Left ventricle myocardium superior (tissue), 1 donor: Measurements from ENCODE around the gene ITPR3. TPM values are rescaled to one million over a fixed set of nuclear protein-coding genes. Genes with fewer than 3 reads are reported as not detected.

ENCODE experiments used
- ATAC-seq: fragments of 200-7000 bp; cut with Tn5 transposase; one replicate; pipeline ENCODE4 v1.9.1; 2020; ENCODE audit warnings: mild to moderate bottlenecking, moderate library complexity
- DNase-seq: peaks from one replicate; pipeline ENCODE4 v3.0.0-alpha.2; 2020
- intact Hi-C: fragments of 100-400 bp; cut with micrococcal nuclease; formaldehyde crosslinking; loops from one replicate; pipeline ENCODE4 v1.11.0; 2022
- total RNA-seq: library from RNA; stranded (reverse); fragmentation: NEBNext Ultra II Directional; extraction: Animal tissue kit (Norgen Biotek cat#: 25700); gene quantifications from one replicate; pipeline ENCODE4 v1.2.1, GENCODE V29; 2021
- donor health status: DM: no; HTN: yes; CAD: no; lungs with severe emphysema.

Gene ITPR3
- total RNA-seq, 1 donor from 2014 or later: 6.1 TPM

DNA sequence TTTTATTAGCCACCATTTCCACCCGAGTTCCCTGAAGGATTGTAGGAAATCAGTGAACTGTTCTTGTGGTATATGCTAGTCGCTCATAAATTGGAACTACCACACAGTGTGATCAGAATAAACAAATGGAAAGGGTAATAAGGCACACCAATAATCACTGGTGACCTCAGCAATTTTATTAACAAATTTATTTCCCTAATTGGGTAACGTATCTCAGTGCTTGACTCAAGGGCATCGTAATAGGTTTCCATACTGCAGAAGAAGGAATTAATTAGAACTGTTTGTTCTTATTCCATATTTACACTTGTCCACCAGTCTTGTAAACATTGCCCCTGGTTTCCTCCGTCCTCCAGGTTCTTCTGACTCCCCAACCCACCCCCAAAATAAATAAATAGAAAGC is 100.4 kb downstream of the ITPR3 start:
- intact Hi-C loops: no loop called here
- DNase-seq (no peak), ATAC-seq (no peak)

DNA sequence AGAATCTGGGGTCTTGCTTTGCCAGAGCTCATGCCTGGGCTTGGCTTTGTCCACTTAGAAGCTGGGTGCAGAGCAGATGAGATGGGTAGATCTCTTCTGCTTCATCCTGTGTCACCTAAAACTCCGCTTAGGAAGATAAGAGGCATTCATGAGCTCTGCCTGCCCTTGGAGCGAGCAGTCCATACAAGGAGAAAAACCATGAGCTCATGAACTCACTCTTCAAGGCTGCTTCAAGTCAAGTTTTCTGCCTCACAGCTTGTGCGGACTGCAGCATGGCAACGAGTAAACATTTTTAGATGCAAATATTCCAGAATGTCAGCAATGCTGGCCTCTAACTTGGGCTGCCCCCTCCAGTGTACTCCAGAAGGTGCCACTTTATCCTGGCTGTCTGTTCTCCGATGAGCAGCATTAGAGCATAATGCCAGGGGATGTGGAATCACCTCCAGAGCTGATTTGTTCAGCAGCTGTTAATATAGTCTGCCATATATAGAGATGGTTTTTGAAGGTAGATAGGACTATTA is 101.0 kb downstream of the ITPR3 start:
- ATAC-seq (peak; percentile 23), DNase-seq (no peak)
- intact Hi-C loops: no loop called here

DNA sequence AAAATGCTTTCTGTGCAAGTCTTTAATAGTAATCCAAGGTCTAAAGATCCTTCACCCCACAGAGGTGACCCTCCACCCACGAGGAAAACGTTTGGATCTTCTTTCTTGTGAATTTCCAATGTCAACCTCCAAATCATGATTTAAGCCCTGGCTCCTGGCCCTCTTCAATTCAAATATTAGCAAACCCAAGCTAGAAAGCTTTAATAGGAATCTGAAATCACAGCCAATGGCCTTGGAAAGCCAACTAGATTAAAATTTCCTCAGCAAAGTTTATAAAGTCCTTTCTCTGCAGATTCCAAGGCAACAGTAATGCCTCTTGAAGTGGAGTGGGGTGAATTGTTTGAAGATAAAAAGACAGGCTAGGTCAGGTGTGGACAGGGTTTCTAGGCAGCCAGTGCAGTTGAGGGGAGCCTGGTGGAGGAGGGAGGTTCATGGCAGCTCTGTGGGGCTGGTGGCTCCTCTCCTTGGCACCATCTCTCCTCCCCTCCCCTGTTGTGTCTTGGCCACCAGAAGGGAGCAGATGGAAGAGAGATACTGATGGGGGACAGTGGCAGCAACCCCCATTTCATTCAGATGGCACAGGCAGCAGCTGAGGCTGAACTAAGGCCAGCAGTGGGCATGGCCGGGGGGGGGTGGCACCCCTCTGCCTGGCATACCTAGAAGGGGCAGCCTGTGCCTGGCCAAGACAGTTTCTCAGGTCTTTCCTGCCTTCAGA is 102.4 kb downstream of the ITPR3 start:
- intact Hi-C loops: no loop called here
- no peak for DNase-seq
- ATAC-seq: no peak

DNA sequence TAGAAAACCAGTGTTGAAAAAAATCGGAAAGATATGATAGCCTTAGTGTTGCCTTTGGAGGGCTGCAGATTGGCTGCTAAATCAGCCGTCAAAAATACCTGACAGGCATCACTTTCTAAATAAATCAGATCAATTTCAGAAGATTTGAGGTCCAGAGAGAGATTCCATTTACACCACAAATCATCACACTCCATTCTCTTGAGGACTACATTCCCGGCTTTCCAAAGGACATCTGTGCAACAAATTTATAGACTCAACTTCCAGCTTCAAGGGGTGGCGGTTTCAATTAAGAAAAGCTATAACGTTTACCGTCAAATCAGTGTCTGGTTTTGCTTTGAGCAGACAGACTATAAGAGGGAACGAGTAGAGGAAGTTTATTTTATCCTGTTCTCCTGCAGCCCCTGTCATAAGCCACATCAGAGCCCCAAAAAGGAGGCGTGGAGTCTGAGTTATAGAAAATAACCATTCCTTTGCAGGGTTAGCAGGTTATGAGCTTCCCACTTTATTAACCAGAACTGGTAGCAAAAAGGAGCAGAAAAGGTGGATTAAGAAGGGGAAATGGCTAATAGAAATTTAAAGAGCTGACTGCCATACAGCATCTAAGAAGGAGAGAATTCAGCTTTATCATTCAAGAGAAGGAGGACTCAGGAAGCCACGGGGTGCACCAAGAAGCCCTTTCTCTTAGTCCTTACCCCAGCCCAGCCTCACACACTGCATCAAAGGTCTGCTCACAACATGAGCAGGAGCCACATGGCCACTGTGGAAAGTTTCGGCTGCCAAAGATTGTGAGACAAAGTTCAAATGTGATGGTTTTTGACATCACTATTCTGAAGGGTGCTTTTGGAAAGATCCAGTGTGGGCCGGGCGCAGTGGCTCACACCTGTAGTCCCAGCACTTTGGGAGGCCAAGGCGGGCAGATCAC is 103.2 kb downstream of the ITPR3 start:
- DNase-seq (no peak), ATAC-seq (no peak)
- intact Hi-C loops: no loop called here

DNA sequence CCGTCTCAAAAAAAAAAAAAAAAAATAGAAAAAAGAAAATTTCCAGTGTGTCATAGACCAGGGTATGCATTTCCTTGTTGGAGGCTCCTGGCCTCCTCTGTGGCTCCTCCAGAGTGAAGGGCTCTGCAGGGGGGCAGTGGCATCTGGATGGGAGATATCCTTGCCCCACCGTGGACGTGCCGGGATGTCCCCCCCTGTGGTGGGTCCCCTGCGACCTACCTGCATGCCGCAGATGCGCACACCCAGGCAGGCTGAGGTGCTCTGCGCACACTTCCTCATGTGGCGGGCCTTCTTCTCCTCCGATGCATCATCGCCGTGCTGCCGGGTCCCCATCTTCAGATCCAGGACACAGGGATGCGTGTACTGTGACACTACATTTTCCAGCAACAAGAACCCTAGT is 104.1 kb downstream of the ITPR3 start:
- no peak for ATAC-seq
- intact Hi-C loops: no loop called here
- DNase-seq: no peak

DNA sequence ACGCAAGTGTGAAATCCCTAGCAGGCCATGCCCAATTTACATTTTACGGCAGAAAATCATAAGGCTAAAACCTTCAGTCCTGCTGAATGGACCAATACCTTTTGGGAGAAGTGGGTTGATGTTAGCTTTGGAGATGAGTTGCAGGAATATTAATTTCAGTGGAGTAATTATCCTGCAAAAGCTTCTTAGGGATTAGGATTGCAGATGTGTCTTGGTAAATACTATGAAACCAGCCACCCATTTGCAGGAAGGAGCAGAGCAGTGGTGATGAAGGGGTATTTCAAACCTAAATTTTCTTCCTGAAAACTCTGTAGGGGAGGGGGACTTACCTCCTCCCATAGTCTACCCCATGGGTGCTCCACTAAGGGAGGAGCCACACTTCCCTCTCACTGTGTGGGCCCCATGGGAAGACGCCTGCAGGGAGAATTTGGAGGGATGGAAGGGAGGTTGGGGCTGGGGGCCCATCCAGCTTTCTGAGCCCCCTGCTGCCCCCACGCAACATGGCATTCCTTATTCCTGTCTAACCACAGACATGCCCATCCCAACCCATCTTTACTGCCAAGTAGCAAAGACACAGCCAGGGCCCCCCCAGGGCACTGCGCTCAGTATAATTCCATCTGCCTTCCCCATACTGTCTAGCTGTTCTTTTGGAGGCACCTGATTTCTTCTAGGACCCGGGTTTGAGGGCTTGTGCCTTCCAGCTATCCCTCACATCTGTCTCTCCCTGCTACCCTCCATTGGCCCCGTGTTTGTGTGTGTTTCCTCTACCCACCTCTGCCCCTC is 105.0 kb downstream of the ITPR3 start:
- intact Hi-C loops: no loop called here
- ATAC-seq: no peak
- DNase-seq: no peak

DNA sequence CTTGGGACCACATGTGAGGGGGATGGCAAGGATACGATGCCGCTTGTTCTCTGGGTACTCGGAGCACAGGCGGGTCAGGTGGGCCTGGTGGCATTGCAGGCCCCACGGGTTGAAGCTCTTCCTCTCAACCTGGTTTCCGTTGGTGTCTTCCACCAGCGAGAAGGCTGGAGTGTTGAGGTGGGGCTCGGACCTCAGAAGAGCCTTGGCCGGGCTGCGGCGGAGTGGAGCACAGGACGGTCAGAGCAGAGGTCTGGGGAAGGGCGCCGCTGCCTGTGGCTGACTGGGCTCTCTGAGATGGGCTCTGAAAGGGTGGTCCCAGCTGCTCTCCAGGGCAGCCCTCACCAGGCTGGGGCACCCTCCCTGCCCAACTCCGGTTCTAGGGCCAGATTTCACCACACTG is 105.6 kb downstream of the ITPR3 start:
- intact Hi-C loops: no loop called here

DNA sequence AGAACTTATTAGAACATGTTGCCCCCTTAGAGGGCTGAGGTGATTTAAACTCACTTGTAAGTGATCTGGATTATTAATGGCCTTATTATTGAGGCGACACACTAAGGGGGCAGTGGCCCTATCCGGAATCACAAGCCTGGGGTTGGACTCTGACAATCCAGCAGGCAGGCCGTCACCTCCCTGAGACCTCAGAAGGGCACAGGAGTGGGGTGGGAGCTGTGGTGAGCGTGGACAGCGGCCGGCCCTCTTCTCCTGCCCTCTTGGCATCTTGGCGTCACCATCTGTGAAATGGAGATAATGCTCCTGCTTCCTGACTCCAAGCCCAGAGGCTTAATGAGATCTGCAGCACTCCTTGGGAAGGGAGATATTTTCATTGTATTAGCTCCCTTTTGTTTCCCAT is 106.0 kb downstream of the ITPR3 start:
- no peak for ATAC-seq
- intact Hi-C loops: no loop called here
- DNase-seq: no peak

More for the DNA sequence above, 105.6 kb downstream of the ITPR3 start:
- DNase-seq (no peak), ATAC-seq (no peak)

DNA sequence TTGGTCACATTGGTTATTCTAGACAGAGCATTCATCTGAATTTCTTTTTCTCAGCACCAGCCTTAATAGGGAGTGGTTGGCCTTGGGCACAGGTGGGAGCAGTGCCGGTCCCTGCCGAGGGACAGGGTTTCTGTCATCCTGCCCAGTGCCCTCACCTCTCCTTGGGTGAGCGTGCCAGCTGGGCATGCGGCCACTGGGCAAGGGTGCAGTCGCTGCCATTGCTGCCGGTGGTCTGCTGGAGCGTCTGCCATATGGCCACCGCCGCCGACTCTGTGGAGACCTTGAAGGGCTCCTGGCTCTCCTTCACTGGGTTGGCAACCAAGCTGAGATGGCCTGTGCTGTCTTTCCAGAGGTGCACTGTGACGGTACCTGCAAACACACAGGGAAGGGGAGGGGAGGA is 106.8 kb downstream of the ITPR3 start:
- ATAC-seq (peak; percentile 71), DNase-seq (peak; percentile 83)
- intact Hi-C loops: no loop called here

DNA sequence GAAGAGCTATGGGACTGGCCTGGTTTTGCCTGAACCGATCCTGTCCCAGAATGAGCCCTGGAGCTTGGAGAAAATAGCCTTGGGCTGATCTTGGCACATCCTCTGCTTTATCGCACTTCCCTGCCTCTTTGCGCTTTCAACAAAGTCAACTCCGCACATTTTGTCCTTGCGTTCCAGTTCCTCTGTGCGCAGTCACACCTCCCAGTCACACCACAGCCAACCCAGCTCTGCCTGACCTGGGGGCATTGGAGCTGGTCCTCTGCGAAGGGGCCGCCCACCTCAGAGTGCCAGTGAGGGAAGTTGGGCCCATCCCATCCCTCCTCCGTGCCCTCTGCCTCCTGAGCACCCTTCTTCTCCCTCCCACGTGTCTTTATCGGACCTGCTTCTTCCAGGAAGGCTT is 107.3 kb downstream of the ITPR3 start:
- peak; percentile 77 for DNase-seq
- ATAC-seq: peak; percentile 76
- intact Hi-C loops: no loop called here

DNA sequence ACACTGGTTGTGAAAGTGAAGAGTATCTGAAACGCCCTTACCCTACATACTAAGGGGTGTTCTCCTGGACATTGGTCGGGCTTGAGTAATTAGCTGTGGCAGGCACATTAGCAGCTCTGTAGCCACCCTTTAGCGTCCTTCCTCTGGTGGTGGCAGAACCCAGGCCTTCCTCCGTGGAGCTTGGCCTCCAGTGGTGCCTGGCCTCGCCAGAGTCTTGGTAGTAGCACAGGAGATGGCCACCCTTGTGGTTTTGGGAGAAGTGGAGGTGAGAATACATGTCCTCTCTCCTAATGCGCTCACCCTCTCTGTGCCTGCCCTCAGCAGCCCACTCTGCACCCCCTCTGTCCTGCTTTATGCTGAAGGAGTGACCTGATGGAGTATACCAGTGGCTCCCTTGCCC is 107.9 kb downstream of the ITPR3 start:
- intact Hi-C loops: no loop called here
- ATAC-seq: no peak
- DNase-seq: no peak

DNA sequence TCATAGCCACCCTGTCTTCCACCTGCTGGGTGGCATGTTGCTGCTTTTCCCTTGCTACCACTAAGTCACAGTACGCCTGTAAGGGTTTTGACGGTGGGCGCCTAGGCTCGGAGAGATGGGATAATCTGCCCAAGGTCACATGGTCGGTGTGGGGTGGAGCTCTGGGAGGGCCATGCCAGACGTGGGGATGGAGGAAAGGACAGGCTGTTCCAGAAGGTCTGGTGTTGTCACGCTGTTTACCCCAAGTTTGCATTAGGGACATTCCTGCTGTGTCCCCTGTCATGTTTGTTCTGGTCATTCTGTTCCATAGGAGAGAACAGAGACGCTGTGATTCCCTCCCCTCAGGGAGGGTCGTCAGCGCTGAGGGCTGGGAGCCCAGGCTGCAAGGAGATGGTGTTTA is 109.5 kb downstream of the ITPR3 start:
- DNase-seq (no peak), ATAC-seq (peak; percentile 11)
- intact Hi-C loops: no loop called here

DNA sequence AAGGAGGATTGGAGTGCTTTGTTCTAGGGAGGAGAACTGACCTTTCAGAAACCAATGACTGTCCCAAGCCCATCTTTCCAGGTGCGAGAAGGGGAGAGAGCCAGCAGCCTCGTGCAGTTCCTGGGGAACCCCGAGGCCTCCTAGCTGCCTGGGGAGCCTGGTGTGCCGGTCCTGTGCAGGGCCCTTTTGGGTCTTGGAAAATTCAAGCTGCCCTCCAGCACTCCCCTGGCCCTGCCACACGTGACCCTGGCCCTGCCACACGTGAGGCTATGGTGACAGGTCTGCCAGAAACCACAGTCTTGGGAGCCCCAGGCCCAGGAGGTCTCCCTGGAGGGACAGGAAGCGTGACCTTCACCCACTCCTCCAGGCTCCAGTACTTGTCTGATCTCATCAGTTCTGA is 109.9 kb downstream of the ITPR3 start:
- intact Hi-C loops: no loop called here
- ATAC-seq (no peak), DNase-seq (no peak)

DNA sequence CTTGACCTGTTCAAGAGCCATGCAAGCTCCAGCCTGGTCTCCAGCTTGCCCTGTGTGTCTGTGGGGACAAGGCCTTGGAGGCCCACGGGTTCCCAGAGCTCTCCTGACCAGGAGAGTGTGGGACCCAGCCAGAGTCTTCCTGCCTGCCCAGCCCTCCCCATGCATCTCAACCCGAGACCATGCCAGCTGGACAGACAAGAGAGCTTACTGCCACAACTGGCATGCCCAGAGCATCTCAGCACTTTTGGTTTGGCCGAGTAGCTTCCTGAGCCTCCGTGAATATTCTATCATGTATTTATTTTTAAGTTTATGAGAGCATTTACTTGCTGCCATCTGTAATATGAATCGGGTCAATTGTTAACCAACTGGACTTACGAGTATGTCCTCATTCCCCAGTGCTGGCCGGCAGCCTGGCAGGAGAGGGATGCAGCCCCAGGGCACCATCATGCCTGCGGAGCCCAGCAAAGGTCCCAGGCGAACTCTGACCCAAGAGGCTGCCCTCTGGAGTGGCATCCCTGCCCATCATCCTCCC is 110.7 kb downstream of the ITPR3 start:
- ATAC-seq (peak; percentile 23), DNase-seq (peak; percentile 52)
- intact Hi-C loops: no loop called here

DNA sequence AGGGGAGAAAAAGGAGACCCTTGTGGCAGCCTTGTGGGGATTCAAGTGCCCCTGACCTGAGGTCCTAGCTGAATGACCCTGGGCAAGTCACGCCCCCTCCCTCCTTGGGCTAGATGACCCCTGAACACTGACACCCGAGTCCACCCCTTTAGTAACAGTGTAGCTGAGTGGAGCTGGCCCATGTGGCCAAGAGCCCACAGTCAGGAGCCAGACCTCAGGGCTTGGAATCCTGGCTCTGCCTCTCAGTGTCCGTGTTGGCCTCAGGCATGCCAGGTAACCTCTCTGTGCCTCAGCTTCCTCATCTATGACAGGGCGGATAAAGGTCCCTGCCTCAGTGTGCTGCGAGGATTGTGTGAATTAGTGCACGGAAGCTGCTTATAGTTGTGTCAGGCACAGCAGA is 111.3 kb downstream of the ITPR3 start:
- intact Hi-C loops: no loop called here
- peak; percentile 32 for DNase-seq
- no peak for ATAC-seq

DNA sequence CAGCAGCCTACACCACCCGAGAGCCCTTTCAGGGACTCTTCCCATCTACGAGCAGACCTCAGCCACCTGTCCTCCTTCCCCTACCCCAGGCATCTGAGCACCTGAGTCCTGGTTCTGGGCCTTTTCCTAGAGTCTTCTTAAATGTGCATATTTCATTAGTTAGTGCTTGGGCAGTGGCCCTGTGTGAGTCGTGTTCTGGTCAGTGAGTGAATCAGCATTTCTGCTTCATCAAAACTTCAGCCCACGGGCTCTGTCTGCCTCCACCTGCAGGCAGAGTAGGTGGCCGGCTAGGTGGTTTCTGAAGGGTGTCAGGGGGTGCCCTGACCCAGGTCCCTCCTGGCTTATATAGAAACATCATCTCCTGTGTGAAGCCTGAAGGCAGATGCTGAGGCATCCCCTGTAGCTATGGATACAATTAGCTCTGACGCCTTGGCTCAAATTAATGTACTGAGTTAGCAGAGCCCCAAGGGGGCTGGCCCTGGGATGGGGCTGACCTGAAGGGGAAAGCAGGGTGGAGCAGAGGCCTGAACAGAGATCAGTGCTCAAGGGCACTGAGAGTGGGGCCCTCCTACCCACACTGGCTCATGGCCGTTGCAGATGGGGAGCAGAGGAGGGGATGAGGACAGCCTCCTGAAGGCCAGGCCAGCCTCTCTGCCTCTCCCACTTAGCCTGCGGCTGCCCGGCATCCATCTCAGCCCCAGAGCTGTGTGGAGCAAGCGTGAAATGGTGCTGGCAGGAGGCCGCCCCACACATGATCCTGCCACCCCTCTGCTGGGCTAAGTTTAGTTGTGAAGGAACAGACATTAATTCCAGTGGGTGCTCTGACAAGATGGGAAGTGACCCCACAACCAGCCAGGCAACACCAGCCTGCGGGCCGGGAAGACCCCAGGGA is 111.9 kb downstream of the ITPR3 start:
- ATAC-seq: no peak
- intact Hi-C loops: no loop called here
- no peak for DNase-seq

DNA sequence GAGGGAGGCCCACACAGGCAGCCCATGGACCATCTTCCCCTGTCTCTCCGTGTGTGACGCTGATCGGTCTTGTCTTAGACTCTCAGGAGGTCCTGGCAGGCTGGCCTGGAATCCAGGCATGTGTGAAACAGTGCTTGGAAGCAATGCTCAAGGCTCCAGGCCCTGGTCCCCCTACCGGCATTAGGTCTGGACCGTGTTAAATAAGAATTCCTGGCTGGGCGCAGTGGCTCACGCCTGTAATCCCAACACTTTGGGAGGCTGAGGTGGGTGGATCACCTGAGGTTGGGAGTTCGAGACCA is 112.5 kb downstream of the ITPR3 start:
- ATAC-seq (no peak), DNase-seq (no peak)
- intact Hi-C loops: no loop called here

DNA sequence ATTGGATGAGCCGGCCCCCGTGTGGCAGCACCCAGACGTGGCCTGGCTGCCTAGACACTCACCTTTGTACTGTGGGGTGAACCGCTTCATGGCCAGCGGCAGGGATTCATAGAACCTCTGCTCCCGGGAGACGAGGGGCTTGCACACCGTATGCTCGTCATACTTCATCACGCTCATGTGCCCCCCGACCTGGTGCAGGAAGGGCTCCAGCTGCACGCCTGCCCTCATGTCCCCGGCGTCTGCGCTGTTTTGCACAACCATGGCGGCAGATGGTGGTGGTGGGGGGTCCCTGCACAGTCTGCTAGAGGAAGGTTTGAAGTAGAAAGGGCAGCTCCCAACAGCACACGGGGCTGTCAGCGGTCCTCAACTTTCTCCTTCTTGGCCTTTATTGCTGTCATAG is 114.1 kb downstream of the ITPR3 start:
- intact Hi-C loops: no loop called here
- DNase-seq (no peak), ATAC-seq (no peak)
